ENCODE data around the gene NRTN.

- TF ChIP-seq CTCF (IDR thresholded peaks at IDR 0.05; ENCODE audit: extremely low read depth in 1 of 2, insufficient read depth in 1 of 2, low read depth in 1 of 2, low read length in 2 of 2) (no peak), MYC (IDR thresholded peaks at IDR 0.05; ENCODE audit: low read depth, low read length) (no peak), FOS (IDR thresholded peaks at IDR 0.05; ENCODE audit: borderline replicate concordance, insufficient read depth, low read length) (no peak), EZH2 (IDR thresholded peaks at IDR 0.05; ENCODE audit: borderline replicate concordance, low read depth, low read length, severe bottlenecking) (no peak), POLR2A (IDR thresholded peaks at IDR 0.05; ENCODE audit: low read depth, low read length) (no peak), POLR2AphosphoS5 (IDR thresholded peaks at IDR 0.05; ENCODE audit: insufficient read depth, low read depth, low read length) (no peak), MAX (IDR thresholded peaks at IDR 0.05; ENCODE audit: insufficient read depth, insufficient read length) (no peak)
These were observed 19.9 kb downstream of the NRTN start for GRCh38 chr19:5824751-5825150.

All from endothelial cell of umbilical vein (primary cell).